KMS-11 (cell line): ENCODE data around the gene NDUFV2.

Experiments
- H2AFZ ChIP-seq: fragments of 200-600 bp; sonication (generic); 2 replicates; pipeline ENCODE4 v1.6.1; 2016; ENCODE audit warnings: antibody characterized with exemption, mixed run types, low read depth
- H3K27ac ChIP-seq: fragments of 200-600 bp; sonication (generic); 2 replicates; pipeline ENCODE4 v1.6.1; 2016; ENCODE audit warnings: mild to moderate bottlenecking, mixed run types
- H3K27me3 ChIP-seq: fragments of 200-600 bp; sonication (generic); 2 replicates; pipeline ENCODE4 v1.6.1; 2017; ENCODE audit warnings: mild to moderate bottlenecking, low read depth, mixed run types, moderate library complexity; ENCODE audit not compliant: insufficient read depth
- H3K36me3 ChIP-seq: fragments of 200-600 bp; sonication (generic); 2 replicates; pipeline ENCODE4 v1.6.1; 2017; ENCODE audit warnings: mild to moderate bottlenecking, mixed run types; ENCODE audit not compliant: insufficient read depth
- H3K4me1 ChIP-seq: fragments of 200-600 bp; sonication (generic); 2 replicates; pipeline ENCODE4 v1.6.1; 2016; ENCODE audit warnings: mild to moderate bottlenecking, low read depth, mixed run types; ENCODE audit not compliant: poor library complexity, severe bottlenecking
- H3K4me2 ChIP-seq: fragments of 200-600 bp; sonication (generic); 2 replicates; pipeline ENCODE4 v1.7.0; 2016; ENCODE audit warnings: mild to moderate bottlenecking, mixed run types
- H3K4me3 ChIP-seq: fragments of 200-600 bp; sonication (generic); IDR thresholded peaks from 2 replicates; pipeline ENCODE4 v1.6.1; 2017; ENCODE audit warnings: low read depth, low read length, mixed read lengths; ENCODE audit not compliant: insufficient read depth
- H3K79me2 ChIP-seq: fragments of 200-600 bp; sonication (generic); 2 replicates; pipeline ENCODE4 v1.6.1; 2016; ENCODE audit warnings: low read depth, mixed run types; ENCODE audit not compliant: insufficient read depth
- H3K9ac ChIP-seq: fragments of 200-600 bp; sonication (generic); 2 replicates; pipeline ENCODE4 v1.6.1; 2016; ENCODE audit warnings: mild to moderate bottlenecking, mixed run types
- H4K20me1 ChIP-seq: fragments of 200-600 bp; sonication (generic); 2 replicates; pipeline ENCODE4 v1.6.1; 2016; ENCODE audit warnings: mild to moderate bottlenecking, mixed run types; ENCODE audit not compliant: insufficient read depth
- CTCF ChIP-seq: fragments of 200-600 bp; sonication (generic); conservative IDR thresholded peaks from 2 replicates; pipeline ENCODE4 v1.6.1; 2017; ENCODE audit warnings: low read depth, mild to moderate bottlenecking, antibody characterized with exemption, low read length, moderate library complexity, mixed read lengths

NDUFV2 gene

GRCh38 chr18:9102508-9103375 lies at the start of gene NDUFV2:
Gene NDUFV2, plus strand, starts transcription at chr18:9102699. Its CDS starts 45 bp downstream, at chr18:9102744.
- no peaks in the 10 kb centered on the region for H3K36me3 ChIP-seq
- peak within 1 kb of the TSS; percentile 82 for H3K9ac ChIP-seq
- no peak within 1 kb of the TSS for H3K4me3 ChIP-seq
- H3K79me2 ChIP-seq: peaks cover 62% of the 10 kb centered on the region
- peak within 1 kb of the TSS; percentile 62 for H2AFZ ChIP-seq
- H4K20me1 ChIP-seq: peaks cover 14% of the 10 kb centered on the region
- peak within 1 kb of the TSS; percentile 90 for H3K27ac ChIP-seq
- H3K4me1 ChIP-seq: peaks cover 34% of the 10 kb centered on the region
- peak within 1 kb of the TSS; percentile 99 for H3K4me2 ChIP-seq
- no peaks in the 10 kb centered on the region for H3K27me3 ChIP-seq
- TF ChIP-seq CTCF: no peak

- Histone ChIP-seq H4K20me1 (no peaks in the 10 kb centered on the region), H3K4me2 (no peak overlapping the region), H3K4me3 (no peak overlapping the region), H3K27ac (no peak overlapping the region), H2AFZ (no peak overlapping the region), H3K27me3 (no peaks in the 10 kb centered on the region), H3K79me2 (no peaks in the 10 kb centered on the region), H3K36me3 (no peaks in the 10 kb centered on the region), H3K9ac (no peak overlapping the region), H3K4me1 (peaks cover 13% of the 10 kb centered on the region)
- TF ChIP-seq CTCF: no peak
Measured at GRCh38 chr18:9053814-9054213, 48.7 kb upstream of the NDUFV2 start.

- H3K79me2 ChIP-seq: no peaks in the 10 kb centered on the region
- H3K9ac ChIP-seq: no peak overlapping the region
- H3K4me3 ChIP-seq: no peak overlapping the region
- no peaks in the 10 kb centered on the region for H3K27me3 ChIP-seq
- no peaks in the 10 kb centered on the region for H3K36me3 ChIP-seq
- H4K20me1 ChIP-seq: no peaks in the 10 kb centered on the region
- peak overlapping the region; percentile 39; the same call in 1 of the 2 replicates for H3K4me2 ChIP-seq
- H3K27ac ChIP-seq: peak overlapping the region; percentile 29; the same call in 1 of the 2 replicates
- H2AFZ ChIP-seq: peak overlapping the region; percentile 42; the same call in 1 of the 2 replicates
- peaks cover 13% of the 10 kb centered on the region for H3K4me1 ChIP-seq
- TF ChIP-seq CTCF: peak; percentile 23; the same call in 1 of the 2 replicates
Measured at GRCh38 chr18:9055185-9055584, 47.3 kb upstream of the NDUFV2 start.

GRCh38 chr18:9055626-9056025 lies 46.9 kb upstream of the NDUFV2 start:
- Histone ChIP-seq H3K27me3 (no peaks in the 10 kb centered on the region), H4K20me1 (no peaks in the 10 kb centered on the region), H3K4me3 (no peak overlapping the region), H3K9ac (no peak overlapping the region), H3K79me2 (no peaks in the 10 kb centered on the region), H3K36me3 (no peaks in the 10 kb centered on the region), H2AFZ (peak overlapping the region; percentile 42; the same call in 1 of the 2 replicates), H3K27ac (peak overlapping the region; percentile 29; the same call in 1 of the 2 replicates), H3K4me2 (peak overlapping the region; percentile 39; the same call in 1 of the 2 replicates), H3K4me1 (peaks cover 13% of the 10 kb centered on the region)
- TF ChIP-seq CTCF: no peak; the same call in 1 of the 2 replicates
